Uterus (tissue), 4 donors: ENCODE results near the gene ACTL7B. TPM values are rescaled to one million over a fixed set of nuclear protein-coding genes. Genes with fewer than 3 reads are reported as not detected.

Experiments
- DNase-seq, 2 donors: peaks; one replicate each; pipeline ENCODE4 v3.0.0-alpha.2; 2019 to 2020
- H3K27ac ChIP-seq, 2 donors: fragments of 200-600 bp; sonication (generic); 1 replicate in 1 of 2; 2 replicates in 1 of 2; pipeline ENCODE4 v1.5.1; 2016 to 2018
- H3K27me3 ChIP-seq, 2 donors: fragments of 200-600 bp; sonication (generic); one replicate each; pipeline ENCODE4 v1.5.1; 2018 to 2019; ENCODE audit warnings: control low read depth in 1 of 2
- H3K36me3 ChIP-seq, 2 donors: fragments of 200-600 bp; sonication (generic); one replicate each; pipeline ENCODE4 v1.5.1; 2019; ENCODE audit warnings: control low read depth in 1 of 2
- H3K4me1 ChIP-seq, 2 donors: fragments of 200-600 bp; sonication (generic); one replicate each; pipeline ENCODE4 v1.5.1; 2018 to 2019; ENCODE audit warnings: control low read depth in 1 of 2
- H3K4me3 ChIP-seq, 2 donors: fragments of 200-600 bp; sonication (generic); 1 replicate in 1 of 2; 2 replicates in 1 of 2; pipeline ENCODE4 v1.5.1; 2018 to 2019; ENCODE audit warnings: mild to moderate bottlenecking in 1 of 2
- H3K9me3 ChIP-seq, 2 donors: fragments of 200-600 bp; sonication (generic); one replicate each; pipeline ENCODE4 v1.5.1; 2019; ENCODE audit warnings: control low read depth in 1 of 2
- CTCF ChIP-seq, 4 experiments: fragments of 200-600 bp in 2 of 4; fragments of 450-650 bp in 2 of 4; sonication (generic) in 2 of 4; IDR thresholded peaks; one replicate each; pipeline ENCODE4 v1.5.1; 2016 to 2019; ENCODE audit warnings: antibody characterized with exemption in 4 of 4, mild to moderate bottlenecking in 2 of 4, moderate library complexity in 1 of 4
- POLR2A ChIP-seq, 2 donors: fragments of 450-650 bp; IDR thresholded peaks; one replicate each; pipeline ENCODE4 v1.6.1; 2016; ENCODE audit warnings: antibody characterized with exemption in 2 of 2, mild to moderate bottlenecking in 1 of 2, moderate library complexity in 1 of 2
- intact Hi-C: fragments of 100-400 bp; cut with DNase I; formaldehyde crosslinking; loops from one replicate; pipeline ENCODE4 v1.15.1; 2023; ENCODE audit warnings: low total_unique reads
- total RNA-seq, 4 donors: library from RNA; depleted of rRNA in 3 of 4; stranded (reverse); fragments of >200 nt in 3 of 4; gene quantifications; one replicate each; pipeline versions ENCODE4 v1.1.0 to v1.2.4, GENCODE V29; 2014 to 2023
- donor health status: DM: yes; HTN: yes; CAD: no.

Gene ACTL7B
- total RNA-seq, 4 donors from 2014 or later = not detected

GRCh38 chr9:108861464-108861863 is 5.7 kb upstream of the ACTL7B start:
- intact Hi-C loops = no loop called here
- no peaks in the 10 kb centered on the region for H3K9me3 ChIP-seq
- DNase-seq = no peak

GRCh38 chr9:108860764-108861163 is 5.0 kb upstream of the ACTL7B start:
- no peaks in the 10 kb centered on the region for H3K4me1 ChIP-seq
- intact Hi-C loops = no loop called here
- H3K36me3 ChIP-seq = no peaks in the 10 kb centered on the region
- DNase-seq = no peak
- H3K27ac ChIP-seq = no peak overlapping the region
- TF ChIP-seq POLR2A (IDR thresholded peaks at IDR 0.05) (no peak), CTCF (IDR thresholded peaks at IDR 0.05) (no peak)
- H3K27me3 ChIP-seq = no peaks in the 10 kb centered on the region
- H3K4me3 ChIP-seq = no peak overlapping the region
- H3K9me3 ChIP-seq = no peaks in the 10 kb centered on the region

More at GRCh38 chr9:108861464-108861863, 5.7 kb upstream of the ACTL7B start:
- Histone ChIP-seq H3K27ac (no peak overlapping the region), H3K4me1 (no peaks in the 10 kb centered on the region), H3K4me3 (no peak overlapping the region), H3K36me3 (no peaks in the 10 kb centered on the region), H3K27me3 (no peaks in the 10 kb centered on the region)
- TF ChIP-seq CTCF (IDR thresholded peaks at IDR 0.05) (no peak), POLR2A (IDR thresholded peaks at IDR 0.05) (no peak)

- no peaks in the 10 kb centered on the region for H3K27me3 ChIP-seq
- no peak for TF ChIP-seq POLR2A (IDR thresholded peaks at IDR 0.05)
- no peak for TF ChIP-seq CTCF (IDR thresholded peaks at IDR 0.05)
- H3K4me1 ChIP-seq = no peaks in the 10 kb centered on the region
- intact Hi-C loops = no loop called here
- no peak overlapping the region for H3K27ac ChIP-seq
- no peaks in the 10 kb centered on the region for H3K9me3 ChIP-seq
- H3K4me3 ChIP-seq = no peak overlapping the region
- DNase-seq = no peak
- no peaks in the 10 kb centered on the region for H3K36me3 ChIP-seq
Observed at GRCh38 chr9:108860354-108860753, 4.6 kb upstream of the ACTL7B start.

- no peak for TF ChIP-seq CTCF (IDR thresholded peaks at IDR 0.05)
- TF ChIP-seq POLR2A (IDR thresholded peaks at IDR 0.05) = no peak
- Histone ChIP-seq H3K4me3 (no peak overlapping the region), H3K9me3 (no peaks in the 10 kb centered on the region), H3K4me1 (no peaks in the 10 kb centered on the region), H3K27me3 (no peaks in the 10 kb centered on the region), H3K36me3 (no peaks in the 10 kb centered on the region), H3K27ac (no peak overlapping the region)
- no peak for DNase-seq
- intact Hi-C loops = no loop called here
Observed at GRCh38 chr9:108859459-108860114, 3.8 kb upstream of the ACTL7B start.

GRCh38 chr9:108857572-108857971 is 1.8 kb upstream of the ACTL7B start:
- no peak for DNase-seq
- Histone ChIP-seq H3K27ac (no peak overlapping the region), H3K36me3 (no peaks in the 10 kb centered on the region), H3K4me1 (no peaks in the 10 kb centered on the region), H3K4me3 (no peak overlapping the region), H3K27me3 (no peaks in the 10 kb centered on the region), H3K9me3 (no peaks in the 10 kb centered on the region)
- intact Hi-C loops = no loop called here
- TF ChIP-seq POLR2A (IDR thresholded peaks at IDR 0.05) (no peak), CTCF (IDR thresholded peaks at IDR 0.05) (no peak)
